ENCODE results near the gene REG3G.
"Not testable (repeated sequence)": the region's sequence is repeated elsewhere in the genome, so short reads cannot be mapped to it uniquely, and the experiment has no call there.

Gene REG3G

GRCh38 chr2:79026061-79026460 lies 559 bp downstream of the REG3G start:
- DNase-seq = no peak

- no peak for DNase-seq
Measured at GRCh38 chr2:79039944-79040343, 14.4 kb downstream of the REG3G start.

GRCh38 chr2:79041032-79041448 lies 15.5 kb downstream of the REG3G start:
- DNase-seq = no peak

GRCh38 chr2:79053486-79053885 lies 28.0 kb downstream of the REG3G start:
- not testable (repeated sequence) for DNase-seq

- not testable (repeated sequence) for DNase-seq
Measured at GRCh38 chr2:79054769-79055168, 29.3 kb downstream of the REG3G start.

- no peak for DNase-seq
Measured at GRCh38 chr2:79065201-79065600, 39.7 kb downstream of the REG3G start.

GRCh38 chr2:79071078-79071477 lies 45.6 kb downstream of the REG3G start:
- DNase-seq = no peak

All from CD4-positive, alpha-beta T cell treated with Interleukin-17A for 1 hour (primary cell).